Activated T-cell treated with anti-CD3 and anti-CD28 coated beads for 48 hours (primary cell): ENCODE measurements around the gene ADAMTS16.

Experiments used
- DNase-seq: peaks from one replicate; pipeline ENCODE4 v3.0.0-alpha.2; 2020; ENCODE audit warnings: low read depth

The ADAMTS16 gene

GRCh38 chr5:5234912-5235311 lies 94.8 kb downstream of the ADAMTS16 start:
- DNase-seq, result no peak

DNA sequence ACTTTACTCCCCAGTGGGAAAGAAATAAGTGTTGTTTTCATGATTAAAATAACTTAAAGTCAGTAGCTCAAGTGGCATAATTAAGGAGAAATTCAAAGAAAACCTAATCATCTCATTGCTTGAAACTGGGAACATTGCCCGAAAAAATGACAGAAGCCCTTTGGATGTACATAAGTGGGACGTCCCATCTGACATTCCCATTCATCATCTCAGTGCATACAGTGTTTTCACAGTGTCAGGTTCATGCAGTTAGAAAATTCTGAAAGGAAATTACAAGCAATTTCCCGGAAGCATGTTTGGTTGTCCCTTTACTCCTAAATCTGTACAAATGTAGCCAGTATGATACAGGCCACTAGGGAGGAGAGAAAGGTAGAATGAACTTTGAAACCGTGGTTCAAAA lies 95.6 kb downstream of the ADAMTS16 start:
- no peak for DNase-seq

- no peak for DNase-seq
These were observed 99.1 kb downstream of the ADAMTS16 start for GRCh38 chr5:5239191-5239590.

- no peak for DNase-seq
These were observed 100.1 kb downstream of the ADAMTS16 start for GRCh38 chr5:5240234-5240633.

- DNase-seq, result no peak
These were observed 101.9 kb downstream of the ADAMTS16 start for GRCh38 chr5:5242056-5242455.

DNA sequence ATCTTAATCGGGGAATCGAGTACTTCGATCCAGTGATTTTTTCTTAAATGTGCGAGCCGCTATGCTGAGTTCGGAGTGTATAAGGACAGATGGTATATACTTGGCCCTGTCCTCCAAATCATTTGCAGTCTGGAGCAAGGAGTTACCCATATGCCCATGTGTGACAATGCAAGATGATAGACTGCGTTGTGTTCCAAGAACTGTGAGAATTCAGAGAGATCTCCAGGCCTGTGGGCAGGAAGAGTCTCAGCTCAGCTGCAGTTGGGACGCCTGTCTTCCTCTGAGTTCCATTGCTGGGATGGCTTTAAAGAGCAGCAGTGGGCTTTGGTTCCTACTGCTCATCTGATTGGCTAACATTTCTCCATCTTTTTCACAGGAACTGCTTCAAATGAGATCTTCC lies 106.6 kb downstream of the ADAMTS16 start:
- no peak for DNase-seq

DNA sequence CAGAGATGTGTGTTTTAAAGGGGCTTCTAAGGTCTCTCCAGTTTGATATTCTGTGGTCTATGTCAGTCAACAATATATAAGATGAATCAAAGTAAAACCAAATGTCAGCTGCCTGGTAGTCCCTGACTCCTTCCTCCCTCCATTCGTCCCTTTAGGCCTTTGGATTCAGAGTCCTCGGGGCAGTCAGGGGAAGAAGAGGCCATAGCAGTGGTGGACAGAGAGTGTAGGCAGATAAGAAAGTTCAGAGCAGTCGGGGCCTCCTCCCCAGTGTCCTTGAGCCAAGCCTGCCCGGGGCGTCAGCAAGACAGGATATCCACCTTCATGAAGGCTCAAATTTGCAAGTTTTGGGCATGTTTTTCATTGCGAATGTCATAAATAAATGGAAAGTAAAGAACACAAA lies 110.6 kb downstream of the ADAMTS16 start:
- DNase-seq, result no peak

DNA sequence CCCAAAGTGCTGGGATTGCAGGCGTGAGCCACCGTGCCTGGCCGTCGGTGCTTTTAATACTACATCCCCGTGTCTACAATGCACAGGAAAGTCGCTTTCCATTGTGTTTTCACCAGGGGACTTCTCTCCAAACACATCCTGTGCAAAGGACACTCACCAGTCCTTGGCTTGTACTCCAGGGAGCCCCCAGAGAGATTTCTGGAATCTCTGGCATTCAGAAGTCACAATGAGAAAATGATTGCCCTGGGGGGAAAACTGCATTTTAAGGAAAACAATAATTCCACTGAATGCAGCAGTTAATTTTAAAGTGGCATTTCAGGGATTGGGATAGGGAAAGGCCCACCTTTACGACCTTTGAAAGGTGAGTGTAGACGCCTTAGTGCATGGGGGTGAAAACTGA lies 112.0 kb downstream of the ADAMTS16 start:
- no peak for DNase-seq

- no peak for DNase-seq
These were observed 117.2 kb downstream of the ADAMTS16 start for GRCh38 chr5:5257353-5257752.

DNA sequence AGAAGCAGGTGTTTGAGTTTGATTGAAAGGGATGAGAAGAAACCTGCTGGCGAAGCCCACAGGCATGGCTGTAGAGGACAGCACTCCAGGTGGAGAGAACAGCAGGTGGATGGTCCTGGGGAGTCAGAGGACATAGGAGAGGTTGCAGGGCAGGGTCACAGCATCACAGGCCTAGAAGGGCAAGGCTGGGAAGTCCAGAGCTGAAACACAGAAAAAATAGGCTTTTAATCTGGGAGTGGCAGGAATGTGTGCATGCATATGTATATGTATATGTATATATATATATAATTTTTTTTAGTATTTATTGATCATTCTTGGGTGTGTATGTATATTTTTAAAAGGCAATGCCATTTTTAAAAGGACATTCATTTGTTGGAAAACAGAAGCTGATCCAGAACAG lies 118.4 kb downstream of the ADAMTS16 start:
- DNase-seq, result no peak

GRCh38 chr5:5264727-5265126 lies 124.6 kb downstream of the ADAMTS16 start:
- DNase-seq, result no peak

DNA sequence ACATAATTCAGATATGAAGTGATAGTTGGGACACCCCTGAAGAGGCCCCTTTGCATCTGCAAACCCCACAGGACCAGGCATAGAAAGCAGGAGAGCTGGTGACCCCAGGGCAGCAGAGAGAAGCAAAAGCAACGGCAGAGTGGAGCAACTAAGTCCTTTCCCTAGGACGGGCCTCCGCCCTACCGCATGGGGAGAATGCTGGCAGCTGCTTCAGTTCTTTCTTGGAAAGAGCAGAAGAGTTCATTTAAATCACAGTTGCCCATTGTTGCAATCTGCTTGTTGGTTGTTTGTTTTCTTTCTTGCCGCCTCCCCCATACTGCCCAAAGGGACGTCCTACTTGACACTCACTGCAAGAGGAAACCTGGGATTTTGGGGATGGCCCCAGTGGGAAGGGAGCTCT lies 126.2 kb downstream of the ADAMTS16 start:
- no peak for DNase-seq

DNA sequence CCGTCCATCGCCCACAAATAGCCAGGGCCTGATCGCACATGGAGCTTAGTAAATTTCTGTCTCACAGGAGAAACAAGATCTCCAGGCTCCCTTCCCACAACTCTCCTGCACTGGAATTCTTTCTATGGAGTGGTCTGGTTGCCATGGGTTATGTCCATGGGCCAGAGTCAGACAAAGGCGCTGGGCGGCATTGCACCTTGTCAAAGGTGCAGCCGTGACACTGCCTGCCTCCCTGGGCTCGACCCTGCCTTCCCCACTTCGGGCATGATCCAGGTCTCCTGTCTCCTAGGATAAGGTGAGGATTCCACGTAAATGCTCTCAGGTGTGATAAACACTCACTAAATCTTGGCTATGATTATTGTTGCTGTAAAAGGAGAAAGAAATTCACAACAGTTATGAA lies 130.0 kb downstream of the ADAMTS16 start:
- DNase-seq, result no peak

DNA sequence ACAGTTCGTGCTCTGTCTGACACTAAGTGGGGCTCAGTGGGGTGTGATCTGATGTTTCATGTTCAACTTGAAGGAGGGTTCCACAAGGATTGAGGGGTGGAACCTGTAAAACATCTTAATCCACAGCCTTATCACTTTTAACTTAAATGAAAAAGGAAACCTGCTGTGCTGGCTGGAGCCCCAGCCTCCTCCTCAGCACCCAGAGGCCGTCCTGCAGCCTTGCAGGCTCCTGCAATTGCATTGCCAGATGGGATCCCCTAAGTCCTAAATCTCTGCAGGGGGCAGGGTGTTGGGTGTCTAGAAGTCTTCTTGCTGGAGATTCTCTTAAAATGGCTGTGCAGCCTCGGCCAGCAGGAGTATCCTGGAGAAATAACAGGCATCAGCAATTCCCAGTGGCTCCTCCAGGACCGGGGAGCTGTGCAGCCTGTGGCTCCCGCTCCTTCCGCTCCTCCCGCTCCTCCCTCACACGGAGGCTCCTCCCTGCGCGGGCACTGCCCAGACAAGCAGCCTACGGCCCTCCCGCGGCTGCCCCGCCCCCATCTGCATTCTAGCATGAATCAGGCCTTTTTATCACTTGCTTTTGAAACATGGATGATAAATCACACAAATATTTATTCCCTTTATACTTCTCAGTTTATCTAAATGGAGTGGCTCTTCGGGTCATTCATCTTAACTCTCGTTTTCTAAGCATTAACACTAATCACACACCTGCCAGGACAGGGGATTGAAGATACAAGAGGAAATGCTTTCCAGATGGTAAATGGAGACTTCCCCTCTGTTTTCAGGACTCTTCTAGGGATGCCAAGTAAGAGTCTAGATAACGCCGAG lies 131.0 kb downstream of the ADAMTS16 start:
- no peak for DNase-seq

DNA sequence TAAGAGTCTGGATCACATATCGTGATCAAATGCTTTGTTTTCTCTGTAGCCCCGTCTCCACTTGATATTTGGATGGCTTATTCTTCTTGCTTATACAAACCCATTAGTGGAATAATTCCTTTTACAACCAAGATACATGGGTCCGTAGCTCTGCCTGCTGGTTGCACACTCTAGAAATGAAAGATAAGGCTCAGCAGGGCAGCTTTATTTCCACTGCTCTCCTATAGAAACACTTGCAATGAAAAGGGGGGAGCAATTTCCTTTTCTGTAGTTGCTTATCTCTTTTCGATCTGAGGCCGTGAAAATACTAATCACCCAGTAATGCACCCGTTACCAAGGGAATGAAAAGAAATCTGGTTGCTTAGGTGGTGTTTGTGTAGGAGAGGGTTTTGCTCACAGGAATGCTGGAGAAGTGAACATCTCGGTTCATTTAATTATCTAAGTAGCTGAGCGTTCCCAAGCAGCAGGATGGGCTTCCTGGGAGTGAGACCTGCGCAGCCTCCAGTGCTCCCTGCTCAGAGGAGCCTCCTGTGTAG lies 131.7 kb downstream of the ADAMTS16 start:
- no peak for DNase-seq

DNA sequence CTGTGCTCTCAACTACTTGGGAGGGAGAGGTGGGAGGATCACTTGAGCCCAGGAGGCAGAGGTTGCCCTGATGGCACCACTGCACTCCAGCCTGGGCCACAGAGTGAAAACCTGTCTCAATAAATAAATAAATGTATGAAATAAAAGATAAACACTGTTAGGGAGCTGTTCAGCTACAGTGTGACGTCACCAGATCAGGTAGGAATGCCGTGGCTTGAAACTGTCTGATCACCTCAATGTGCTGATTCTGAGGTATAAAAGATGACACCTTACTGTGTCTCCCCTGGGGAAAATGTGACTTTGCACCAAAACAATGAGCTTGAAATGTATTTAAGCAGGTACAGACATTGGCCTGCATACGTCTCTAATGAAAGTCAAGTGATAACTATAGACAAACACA lies 133.3 kb downstream of the ADAMTS16 start:
- no peak for DNase-seq

- no peak for DNase-seq
These were observed 133.8 kb downstream of the ADAMTS16 start for GRCh38 chr5:5273976-5274375.

- no peak for DNase-seq
These were observed 135.1 kb downstream of the ADAMTS16 start for GRCh38 chr5:5275211-5275610.

DNA sequence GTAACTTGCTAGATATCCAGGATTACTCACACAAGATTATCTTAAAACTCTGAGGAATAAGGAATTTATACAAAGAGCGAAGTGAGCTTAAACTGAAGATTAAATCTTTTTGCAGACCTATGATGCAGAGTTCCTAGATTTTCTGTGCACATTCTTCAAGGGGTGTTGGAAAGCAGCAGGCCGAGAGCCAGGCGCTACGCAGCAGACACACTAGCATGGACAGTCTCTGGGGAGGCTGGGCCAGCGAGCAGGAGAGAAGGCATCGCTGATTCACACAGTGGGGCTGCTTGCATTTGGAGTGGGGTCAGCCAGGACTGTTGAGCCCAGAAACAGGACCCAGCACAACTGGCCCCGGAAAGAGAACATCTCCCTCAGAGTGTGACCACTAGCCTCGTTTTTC lies 136.3 kb downstream of the ADAMTS16 start:
- DNase-seq, result no peak

DNA sequence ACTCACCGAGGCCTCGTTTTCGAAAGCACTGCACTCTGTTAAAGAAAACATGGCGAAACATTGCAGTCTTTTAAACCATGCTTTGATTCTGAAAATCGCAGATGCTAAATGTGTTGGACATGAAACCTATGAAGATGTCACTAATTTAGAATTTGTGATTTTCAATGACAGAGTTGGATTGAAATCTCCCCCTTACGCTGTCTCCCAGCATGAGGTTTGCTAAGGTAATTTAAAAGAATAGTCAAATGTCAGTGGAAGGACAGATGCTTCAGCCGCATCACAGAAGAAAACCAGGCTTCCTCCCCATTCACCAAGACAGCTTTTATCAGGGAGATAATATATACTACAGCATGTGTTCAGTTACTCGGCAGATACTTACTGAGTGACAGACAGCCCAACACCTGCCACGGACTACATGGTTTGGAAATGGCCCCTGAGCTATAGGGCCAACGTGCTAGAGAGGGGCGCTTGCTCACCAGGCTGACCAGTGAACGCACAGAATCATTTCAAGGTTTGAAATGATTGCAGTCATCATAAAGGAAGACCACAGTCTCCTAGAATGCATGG lies 136.9 kb downstream of the ADAMTS16 start:
- no peak for DNase-seq

DNA sequence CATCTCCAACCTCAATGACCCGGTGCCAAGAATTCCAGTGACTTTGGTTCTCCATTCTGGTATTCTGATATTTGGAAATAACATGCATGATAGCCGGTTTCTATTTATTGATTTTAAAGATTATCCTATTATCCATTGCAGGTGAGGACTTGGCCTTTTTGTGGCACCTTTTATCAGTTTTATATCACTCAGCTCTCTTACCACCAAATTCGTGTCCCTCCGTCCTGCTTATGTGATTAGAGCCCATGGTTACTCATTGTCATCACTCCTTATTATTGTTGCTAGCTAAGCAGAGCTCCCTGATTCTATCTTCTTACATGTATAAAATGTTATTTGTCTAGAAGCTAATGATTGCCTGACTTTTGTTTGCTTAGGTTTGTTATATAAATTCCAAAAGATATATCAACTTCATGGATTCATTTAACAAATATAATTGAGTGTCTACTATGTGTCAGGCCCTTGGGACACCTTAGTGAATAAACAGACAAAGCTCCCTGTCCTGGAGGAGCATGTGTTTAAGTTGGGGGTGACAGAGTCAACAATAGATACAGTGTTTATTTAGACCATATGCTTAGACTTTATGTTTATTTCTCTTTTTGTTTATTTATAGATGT lies 138.2 kb downstream of the ADAMTS16 start:
- no peak for DNase-seq

DNA sequence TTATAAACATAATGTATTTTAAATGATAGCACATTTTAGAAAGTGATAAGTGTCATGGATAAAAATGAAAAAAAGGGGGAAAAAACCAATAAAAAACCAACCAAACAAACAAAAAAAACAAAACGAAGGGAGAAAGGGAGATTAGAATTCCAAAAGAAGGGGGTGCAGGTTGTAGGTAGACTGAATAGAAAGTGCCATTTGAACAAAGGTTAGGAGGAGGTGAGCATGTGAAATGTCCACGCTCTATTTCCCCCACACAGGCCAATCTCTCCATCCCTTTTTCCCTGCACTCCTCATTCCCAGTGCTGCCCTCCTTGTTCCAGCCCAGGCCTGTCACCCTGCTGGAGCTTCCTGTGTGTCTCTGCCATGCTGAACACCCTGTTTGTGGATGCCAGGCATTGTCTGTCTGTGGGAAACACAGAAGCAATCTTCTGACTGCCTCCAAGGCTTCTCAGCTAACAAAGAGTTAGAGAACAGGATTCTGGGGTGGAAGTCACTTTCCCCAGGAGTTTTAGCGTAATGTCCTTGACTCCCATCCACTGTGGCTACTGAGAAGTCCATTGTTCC lies 138.8 kb downstream of the ADAMTS16 start:
- DNase-seq, result no peak

DNA sequence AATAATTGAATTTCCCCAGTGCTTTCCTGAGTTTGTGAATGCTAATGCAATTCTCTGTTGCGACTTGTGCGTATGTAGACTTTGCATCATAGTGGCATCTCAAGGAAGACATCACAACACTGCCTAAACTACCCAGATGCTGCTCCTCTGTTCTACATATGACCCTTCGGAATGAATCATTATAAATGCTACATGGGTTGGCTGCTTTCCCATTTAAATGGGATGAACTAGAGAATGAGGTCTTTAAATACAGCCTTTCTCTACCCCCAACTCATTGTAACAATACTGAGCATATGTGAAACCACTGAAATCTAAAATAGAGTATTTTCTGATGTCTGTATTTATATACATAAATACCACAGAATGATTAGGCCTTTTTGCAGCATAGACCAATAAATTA lies 145.8 kb downstream of the ADAMTS16 start:
- no peak for DNase-seq
